GM12891 (cell line): Measurements from ENCODE around the gene IKZF2.

Experiments
- POLR2A ChIP-seq: IDR thresholded peaks from 2 replicates; pipeline ENCODE4 v1.6.1; 2011; ENCODE audit warnings: low read depth, low read length, control low read depth
- POLR2AphosphoS5 ChIP-seq: IDR thresholded peaks from 2 replicates; pipeline ENCODE4 v1.6.1; 2011; ENCODE audit warnings: low read depth, low read length, control low read depth
- SPI1 ChIP-seq: IDR thresholded peaks from 2 replicates; pipeline ENCODE4 v1.6.1; 2011; ENCODE audit warnings: low read depth, low read length, control low read depth

- TF ChIP-seq POLR2AphosphoS5: no peak
- peak; percentile 93 for TF ChIP-seq SPI1
- no peak; the same call in 1 of the 2 replicates for TF ChIP-seq POLR2A
Measured at GRCh38 chr2:213022987-213023386, 128.4 kb downstream of the IKZF2 start.
